IMR-90 (cell line): ENCODE results near the gene LAMA3.

Experiments used
- POLR2A ChIP-seq: IDR thresholded peaks from 2 replicates; pipeline ENCODE4 v1.6.1; 2012; ENCODE audit warnings: mild to moderate bottlenecking, low read depth, low read length
- TF ChIP-seq, protein P1 (sequence below): fragments of 150-350 bp; IDR thresholded peaks from 2 replicates; pipeline ENCODE4 v1.6.1; 2017; ENCODE audit warnings: mild to moderate bottlenecking, antibody characterized with exemption, low read length, low read depth
- TF ChIP-seq, protein P2 (sequence below): conservative IDR thresholded peaks from 2 replicates; pipeline ENCODE4 v1.5.1; 2012; ENCODE audit warnings: mild to moderate bottlenecking, low read depth, low read length, improper control_type of control experiment

DNA sequence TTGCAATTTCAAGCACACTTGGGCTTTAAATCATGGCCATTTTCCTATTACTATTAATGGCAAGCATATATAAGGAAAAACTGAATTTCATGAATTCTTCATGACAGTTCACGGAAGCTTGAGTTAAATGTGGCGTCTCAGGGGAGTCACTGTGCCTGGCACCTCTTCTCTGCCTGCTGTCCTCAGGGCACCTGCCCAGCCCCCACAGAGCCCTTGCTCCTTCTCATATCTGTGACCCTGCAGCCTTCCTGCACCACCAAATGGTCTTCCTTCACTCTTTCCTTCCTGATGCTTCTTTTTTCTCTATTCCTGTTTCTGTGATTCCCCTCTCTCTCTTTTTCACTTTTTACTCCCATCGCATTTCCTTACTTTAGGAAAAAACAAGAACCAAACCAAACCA, 35.4 kb downstream of the LAMA3 start:
- TF ChIP-seq, protein P1, sequence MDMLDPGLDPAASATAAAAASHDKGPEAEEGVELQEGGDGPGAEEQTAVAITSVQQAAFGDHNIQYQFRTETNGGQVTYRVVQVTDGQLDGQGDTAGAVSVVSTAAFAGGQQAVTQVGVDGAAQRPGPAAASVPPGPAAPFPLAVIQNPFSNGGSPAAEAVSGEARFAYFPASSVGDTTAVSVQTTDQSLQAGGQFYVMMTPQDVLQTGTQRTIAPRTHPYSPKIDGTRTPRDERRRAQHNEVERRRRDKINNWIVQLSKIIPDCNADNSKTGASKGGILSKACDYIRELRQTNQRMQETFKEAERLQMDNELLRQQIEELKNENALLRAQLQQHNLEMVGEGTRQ, result no peak
- TF ChIP-seq, protein P2, sequence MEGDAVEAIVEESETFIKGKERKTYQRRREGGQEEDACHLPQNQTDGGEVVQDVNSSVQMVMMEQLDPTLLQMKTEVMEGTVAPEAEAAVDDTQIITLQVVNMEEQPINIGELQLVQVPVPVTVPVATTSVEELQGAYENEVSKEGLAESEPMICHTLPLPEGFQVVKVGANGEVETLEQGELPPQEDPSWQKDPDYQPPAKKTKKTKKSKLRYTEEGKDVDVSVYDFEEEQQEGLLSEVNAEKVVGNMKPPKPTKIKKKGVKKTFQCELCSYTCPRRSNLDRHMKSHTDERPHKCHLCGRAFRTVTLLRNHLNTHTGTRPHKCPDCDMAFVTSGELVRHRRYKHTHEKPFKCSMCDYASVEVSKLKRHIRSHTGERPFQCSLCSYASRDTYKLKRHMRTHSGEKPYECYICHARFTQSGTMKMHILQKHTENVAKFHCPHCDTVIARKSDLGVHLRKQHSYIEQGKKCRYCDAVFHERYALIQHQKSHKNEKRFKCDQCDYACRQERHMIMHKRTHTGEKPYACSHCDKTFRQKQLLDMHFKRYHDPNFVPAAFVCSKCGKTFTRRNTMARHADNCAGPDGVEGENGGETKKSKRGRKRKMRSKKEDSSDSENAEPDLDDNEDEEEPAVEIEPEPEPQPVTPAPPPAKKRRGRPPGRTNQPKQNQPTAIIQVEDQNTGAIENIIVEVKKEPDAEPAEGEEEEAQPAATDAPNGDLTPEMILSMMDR, result no peak
- TF ChIP-seq POLR2A, result no peak
